SK-N-SH (cell line): Measurements from ENCODE around the gene SETD3. TPM values are rescaled to one million over a fixed set of nuclear protein-coding genes. Genes with fewer than 3 reads are reported as not detected.

Source experiments
- CTCF ChIA-PET: fragments of 300-600, 350-600 bp; formaldehyde crosslinking; extraction: SDS; loops from one replicate; lab custom pipeline; 2021; lab: Yijun Ruan, JAX
- POLR2A ChIA-PET: fragments of 350-600 bp; sonication (Branson Sonifier 250); formaldehyde crosslinking; extraction: SDS; loops from one replicate; lab custom pipeline; 2020; ENCODE audit warnings: antibody characterized with exemption, inconsistent platforms; lab: Yijun Ruan, JAX
- DNase-seq: peaks from one replicate; pipeline ENCODE4 v3.0.0; 2012
- H2AFZ ChIP-seq: fragments of 200-600 bp; sonication (generic); 2 replicates; pipeline ENCODE4 v1.8.1; 2016; ENCODE audit warnings: antibody characterized with exemption, mild to moderate bottlenecking, low read depth
- H3F3A ChIP-seq: fragments of 200-600 bp; sonication (generic); replicated peaks from 2 replicates; pipeline ENCODE3; 2016; ENCODE audit warnings: antibody characterized with exemption, mild to moderate bottlenecking; ENCODE audit not compliant: insufficient read depth
- H3K27ac ChIP-seq, 2 experiments: fragments of 200-500 bp in 1 of 2; fragments of 200-600 bp in 1 of 2; sonication (Bioruptor generic) in 1 of 2; sonication (generic), shearing (Covaris generic) in 1 of 2; 2 replicates each; pipeline versions ENCODE4 v1.5.1 to v1.6.1; 2014 to 2016; ENCODE audit warnings: low read depth in 2 of 2, inconsistent platforms in 1 of 2, low read length in 1 of 2, mild to moderate bottlenecking in 1 of 2, mixed read lengths in 1 of 2
- H3K27me3 ChIP-seq: fragments of 200-600 bp; sonication (generic), shearing (Covaris generic); 2 replicates; pipeline ENCODE4 v1.6.1; 2016; ENCODE audit warnings: mixed run types; ENCODE audit not compliant: insufficient read depth
- H3K36me3 ChIP-seq, 2 experiments: fragments of 200-500 bp in 1 of 2; fragments of 200-600 bp in 1 of 2; sonication (Bioruptor generic) in 1 of 2; sonication (generic) in 1 of 2; replicated peaks in 1 of 2; 2 replicates each; pipeline versions ENCODE3 to v1.5.1; 2014 to 2016; ENCODE audit warnings: low read length in 1 of 2, mild to moderate bottlenecking in 1 of 2; ENCODE audit not compliant: insufficient read depth in 2 of 2, control insufficient read depth in 1 of 2
- H3K4me1 ChIP-seq, 2 experiments: fragments of 200-500 bp in 1 of 2; fragments of 200-600 bp in 1 of 2; sonication (Bioruptor generic) in 1 of 2; sonication (generic), shearing (Covaris generic) in 1 of 2; 2 replicates each; pipeline versions ENCODE4 v1.5.1 to v1.6.1; 2014 to 2016; ENCODE audit warnings: low read depth in 1 of 2, low read length in 1 of 2, mixed run types in 1 of 2; ENCODE audit not compliant: insufficient read depth in 2 of 2, control insufficient read depth in 1 of 2
- H3K4me2 ChIP-seq: fragments of 200-600 bp; sonication (generic), shearing (Covaris generic); 2 replicates; pipeline ENCODE4 v1.6.1; 2017; ENCODE audit warnings: mixed run types
- H3K4me3 ChIP-seq, 2 experiments: fragments of 200-500 bp in 1 of 2; fragments of 200-600 bp in 1 of 2; sonication (Bioruptor generic) in 1 of 2; sonication (generic), shearing (Covaris generic) in 1 of 2; 2 replicates each; pipeline versions ENCODE4 v1.5.1 to v1.8.1; 2014 to 2016; ENCODE audit warnings: low read depth in 2 of 2, inconsistent platforms in 1 of 2, low read length in 1 of 2, mild to moderate bottlenecking in 1 of 2, mixed read lengths in 1 of 2, moderate library complexity in 1 of 2
- H3K79me2 ChIP-seq: fragments of 200-600 bp; sonication (generic); 2 replicates; pipeline ENCODE4 v1.8.1; 2017; ENCODE audit warnings: mild to moderate bottlenecking; ENCODE audit not compliant: insufficient read depth
- H3K9ac ChIP-seq: fragments of 200-600 bp; sonication (generic); 2 replicates; pipeline ENCODE4 v1.6.1; 2017; ENCODE audit warnings: mixed run types
- H3K9me2 ChIP-seq: fragments of 200-600 bp; sonication (generic); 2 replicates; pipeline ENCODE4 v1.6.1; 2017; ENCODE audit warnings: mixed run types
- H3K9me3 ChIP-seq: fragments of 200-600 bp; sonication (generic); 2 replicates; pipeline ENCODE4 v1.6.1; 2017; ENCODE audit warnings: mixed run types, mild to moderate bottlenecking, moderate library complexity
- H4K20me1 ChIP-seq: fragments of 200-600 bp; sonication (generic); 2 replicates; pipeline ENCODE4 v1.6.1; 2017; ENCODE audit warnings: mild to moderate bottlenecking, mixed run types; ENCODE audit not compliant: insufficient read depth
- CTCF ChIP-seq: fragments of 200-600 bp; sonication (generic); IDR thresholded peaks from 2 replicates; pipeline ENCODE4 v1.6.1; 2017; ENCODE audit warnings: antibody characterized with exemption, mild to moderate bottlenecking, moderate library complexity
- EP300 ChIP-seq, 2 experiments: IDR thresholded peaks; 2 replicates each; pipeline versions ENCODE4 v1.4.0 to v1.6.1; 2012; ENCODE audit warnings: borderline replicate concordance in 1 of 2, low read depth in 1 of 2, low read length in 1 of 2
- NFIC ChIP-seq: IDR thresholded peaks from 2 replicates; pipeline ENCODE4 v1.4.0; 2012; ENCODE audit warnings: borderline replicate concordance
- NRF1 ChIP-seq: IDR thresholded peaks from 2 replicates; pipeline ENCODE4 v1.6.1; 2012; ENCODE audit warnings: low read depth, mild to moderate bottlenecking, low read length
- POLR2AphosphoS5 ChIP-seq: IDR thresholded peaks from 2 replicates; pipeline ENCODE4 v1.6.1; 2012; ENCODE audit warnings: low read depth, low read length
- RAD21 ChIP-seq: IDR thresholded peaks from 2 replicates; pipeline ENCODE4 v1.6.1; 2012; ENCODE audit warnings: mild to moderate bottlenecking, low read length
- SIN3A ChIP-seq: IDR thresholded peaks from 2 replicates; pipeline ENCODE4 v1.6.1; 2012; ENCODE audit warnings: low read depth, mild to moderate bottlenecking, low read length, moderate library complexity, borderline replicate concordance
- TCF12 ChIP-seq: IDR thresholded peaks from 2 replicates; pipeline ENCODE4 v1.4.0; 2012
- USF1 ChIP-seq: IDR thresholded peaks from 2 replicates; pipeline ENCODE4 v1.4.0; 2012; ENCODE audit warnings: low read depth, borderline replicate concordance
- USF2 ChIP-seq: fragments of 150-350 bp; IDR thresholded peaks from 2 replicates; pipeline ENCODE4 v1.6.1; 2017; ENCODE audit warnings: antibody characterized with exemption, low read length, low read depth, borderline replicate concordance
- YY1 ChIP-seq: IDR thresholded peaks from 2 replicates; pipeline ENCODE4 v1.4.0; 2012; ENCODE audit warnings: low read depth, mild to moderate bottlenecking
- WGBS: methylation state at CpG from one replicate; pipeline ENCODE4 v1.1.6; 2017; ENCODE audit warnings: low lambda C conversion rate; 5-methylcytosine and 5-hydroxymethylcytosine counted together
- polyA plus RNA-seq, 3 experiments: library from polyadenylated mRNA; depleted of rRNA; stranded (reverse); fragments of >200 nt; gene quantifications; 2 replicates each; pipeline ENCODE4 v1.2.3, GENCODE V29; 2012

The SETD3 gene
- polyA plus RNA-seq, 1 of the 3 experiments (the other 2 are of a cell fraction) = 19.1 TPM

- POLR2A ChIA-PET = interaction anchor here (0.9 to 1.8 kb wide), 2 partner anchors 11 to 41 kb away, joined by 3 to 6 read pairs; no protein-coding TSS in a partner anchor
- H3K27ac ChIP-seq = peak overlapping the region in 1 of 2 experiments; percentile 30; a peak in 1 of 4 replicates
- H3K4me3 ChIP-seq = no peak overlapping the region
- peaks cover 11 to 54% of the 10 kb centered on the region in 2 experiments; a peak in 3 of 4 replicates for H3K4me1 ChIP-seq
- H3K9me3 ChIP-seq = no peaks in the 10 kb centered on the region
- no peak for TF ChIP-seq SIN3A
- no peak for TF ChIP-seq YY1
- TF ChIP-seq USF2 = no peak
- no peak for TF ChIP-seq RAD21
- TF ChIP-seq NFIC = no peak
- no peak for TF ChIP-seq EP300 (IDR thresholded peaks at IDR 0.05; ENCODE audit: borderline replicate concordance in 1 of 2, low read depth in 1 of 2, low read length in 1 of 2)
- H3K4me2 ChIP-seq = no peak overlapping the region
- WGBS = 94% methylated on average over 2 of the region's 5 CpGs
- no peak overlapping the region for H2AFZ ChIP-seq
- H3K27me3 ChIP-seq = no peaks in the 10 kb centered on the region
- H3K9ac ChIP-seq = no peak overlapping the region
- peaks cover 0 to 4% of the 10 kb centered on the region in 2 experiments for H3K36me3 ChIP-seq
- H3F3A ChIP-seq = no peaks in the 10 kb centered on the region
- H4K20me1 ChIP-seq = peaks cover 4% of the 10 kb centered on the region; the same call in 1 of the 2 replicates
- CTCF ChIA-PET = interaction anchor here (0.9 to 4.3 kb wide), 12 partner anchors 10 to 109 kb away, joined by 3 to 28 read pairs (median 5); partner anchors contain the start of gene CCDC85C
- no peaks in the 10 kb centered on the region for H3K9me2 ChIP-seq
- peaks cover 24% of the 10 kb centered on the region; the same call in 1 of the 2 replicates for H3K79me2 ChIP-seq
- no peak for DNase-seq
Measured at GRCh38 chr14:99523704-99524055, 43.0 kb upstream of the SETD3 start.

GRCh38 chr14:99522934-99523703 is 42.5 kb upstream of the SETD3 start:
- Histone ChIP-seq H3K4me2 (peak overlapping the region; percentile 19; the same call in 1 of the 2 replicates), H3K4me1 (peaks cover 11 to 59% of the 10 kb centered on the region in 2 experiments; a peak in 3 of 4 replicates), H3K27me3 (no peaks in the 10 kb centered on the region), H3F3A (no peaks in the 10 kb centered on the region), H3K79me2 (peaks cover 27% of the 10 kb centered on the region; the same call in 1 of the 2 replicates), H3K9ac (peak overlapping the region; percentile 34; the same call in 1 of the 2 replicates), H3K27ac (peak overlapping the region; percentile 30 to 41; a peak in 2 of 4 replicates), H3K9me2 (no peaks in the 10 kb centered on the region), H3K9me3 (no peaks in the 10 kb centered on the region), H3K36me3 (peaks cover 0 to 4% of the 10 kb centered on the region in 2 experiments), H4K20me1 (peaks cover 6% of the 10 kb centered on the region; the same call in 1 of the 2 replicates), H2AFZ (no peak overlapping the region), H3K4me3 (no peak overlapping the region)
- WGBS = 86% methylated on average over 6 of the region's 14 CpGs
- no peak for DNase-seq
- ChIA-PET CTCF (interaction anchor here (0.7 to 4.3 kb wide), 10 partner anchors 10 to 207 kb away, joined by 3 to 28 read pairs (median 5); partner anchors contain the start of gene CCDC85C), POLR2A (interaction anchor here (0.9 to 1.8 kb wide), 2 partner anchors 12 to 42 kb away, joined by 3 to 6 read pairs; no protein-coding TSS in a partner anchor)
- TF ChIP-seq CTCF = no peak
- no peak for TF ChIP-seq NFIC
- no peak for TF ChIP-seq USF1
- TF ChIP-seq POLR2AphosphoS5 = no peak
- no peak for TF ChIP-seq NRF1
- no peak for TF ChIP-seq TCF12
